Suprapubic skin (tissue), 4 donors: Measurements from ENCODE around the gene RRP7A. TPM values are rescaled to one million over a fixed set of nuclear protein-coding genes. Genes with fewer than 3 reads are reported as not detected.
"Not testable (repeated sequence)": the region's sequence is repeated elsewhere in the genome, so short reads cannot be mapped to it uniquely, and the experiment has no call there.

Experiments
- DNase-seq, 2 donors: peaks; one replicate each; pipeline ENCODE4 v3.0.0-alpha.2; 2019; ENCODE audit warnings: low spot score in 2 of 2
- H3K27ac ChIP-seq: fragments of 200-600 bp; sonication (generic); one replicate; pipeline ENCODE4 v1.5.1; 2019
- H3K27me3 ChIP-seq: fragments of 200-600 bp; sonication (generic); one replicate; pipeline ENCODE4 v1.5.1; 2019
- H3K36me3 ChIP-seq: fragments of 200-600 bp; sonication (generic); one replicate; pipeline ENCODE4 v1.5.1; 2019
- H3K4me1 ChIP-seq: fragments of 200-600 bp; sonication (generic); one replicate; pipeline ENCODE4 v1.5.1; 2019
- H3K4me3 ChIP-seq: fragments of 200-600 bp; sonication (generic); one replicate; pipeline ENCODE4 v1.5.1; 2019; ENCODE audit warnings: mild to moderate bottlenecking
- H3K9me3 ChIP-seq: fragments of 200-600 bp; sonication (generic); one replicate; pipeline ENCODE4 v1.5.1; 2019
- CTCF ChIP-seq, 2 donors: fragments of 200-600 bp in 1 of 2; fragments of 450-650 bp in 1 of 2; sonication (generic) in 1 of 2; IDR thresholded peaks; one replicate each; pipeline ENCODE4 v1.5.1; 2016 to 2019; ENCODE audit warnings: antibody characterized with exemption in 2 of 2, mild to moderate bottlenecking in 1 of 2, moderate library complexity in 1 of 2
- EP300 ChIP-seq: sonication (generic); formaldehyde crosslinking; IDR thresholded peaks from one replicate; pipeline ENCODE4 v1.6.1; 2017; ENCODE audit warnings: antibody characterized with exemption
- POLR2A ChIP-seq, 2 donors: fragments of 450-650 bp; IDR thresholded peaks; one replicate each; pipeline ENCODE4 v1.6.1; 2017; ENCODE audit warnings: antibody characterized with exemption in 2 of 2, mild to moderate bottlenecking in 2 of 2, moderate library complexity in 2 of 2
- POLR2AphosphoS5 ChIP-seq, 3 donors: sonication (generic); formaldehyde crosslinking; IDR thresholded peaks; one replicate each; pipeline ENCODE4 v1.6.1; 2017; ENCODE audit warnings: antibody characterized with exemption in 3 of 3
- WGBS: methylation state at CpG from one replicate; pipeline ENCODE4 v1.1.5; 2018; 5-methylcytosine and 5-hydroxymethylcytosine counted together
- total RNA-seq, 4 donors: library from RNA; depleted of rRNA; stranded (reverse); fragments of >200 nt; gene quantifications; one replicate each; pipeline ENCODE4 v1.1.0, GENCODE V29; 2016

Gene RRP7A
- total RNA-seq, 4 donors from 2014 or later, result 19.0 to 31.3 (median 23.5) TPM

DNA sequence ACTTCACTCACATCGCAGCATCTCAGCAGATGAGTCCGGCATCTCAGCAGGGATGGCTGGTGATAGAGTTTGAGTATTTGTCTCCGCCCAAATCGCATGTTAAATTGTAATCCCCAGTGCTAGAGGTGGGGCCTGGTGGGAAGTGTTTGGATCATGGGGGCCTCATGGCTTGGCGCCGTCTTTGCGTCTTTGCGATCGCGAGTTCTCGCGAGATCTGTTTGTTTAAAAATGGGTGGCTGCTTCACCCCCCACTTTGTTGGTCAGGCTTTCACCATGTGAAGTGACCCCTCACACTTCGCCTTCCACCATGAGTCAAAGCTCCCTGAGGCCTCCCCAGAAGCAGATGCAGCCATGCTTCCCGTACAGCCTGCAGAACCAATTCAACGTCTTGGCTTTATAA is 3.0 kb upstream of the RRP7A start:
- H3K9me3 ChIP-seq, result no peaks in the 10 kb centered on the region
- no peaks in the 10 kb centered on the region for H3K36me3 ChIP-seq
- WGBS, result 96% methylated on average over 15 of the region's 15 CpGs
- no peak overlapping the region for H3K4me3 ChIP-seq
- DNase-seq, result no peak
- no peak overlapping the region for H3K27ac ChIP-seq
- TF ChIP-seq POLR2AphosphoS5 (IDR thresholded peaks at IDR 0.05) (no peak), POLR2A (IDR thresholded peaks at IDR 0.05) (no peak), CTCF (IDR thresholded peaks at IDR 0.05) (no peak), EP300 (no peak)
- H3K4me1 ChIP-seq, result peaks cover 14% of the 10 kb centered on the region
- H3K27me3 ChIP-seq, result no peaks in the 10 kb centered on the region

GRCh38 chr22:42521228-42521546 is 1.6 kb upstream of the RRP7A start:
- H3K4me3 ChIP-seq, result no peak overlapping the region
- WGBS, result 95% methylated on average over 9 of the region's 9 CpGs
- peaks cover 17% of the 10 kb centered on the region for H3K4me1 ChIP-seq
- H3K27ac ChIP-seq, result no peak overlapping the region
- no peaks in the 10 kb centered on the region for H3K9me3 ChIP-seq
- TF ChIP-seq CTCF (IDR thresholded peaks at IDR 0.05) (no peak), POLR2A (IDR thresholded peaks at IDR 0.05) (no peak), POLR2AphosphoS5 (IDR thresholded peaks at IDR 0.05) (no peak), EP300 (no peak)
- H3K36me3 ChIP-seq, result peaks cover 8% of the 10 kb centered on the region
- no peaks in the 10 kb centered on the region for H3K27me3 ChIP-seq
- DNase-seq, result no peak

DNA sequence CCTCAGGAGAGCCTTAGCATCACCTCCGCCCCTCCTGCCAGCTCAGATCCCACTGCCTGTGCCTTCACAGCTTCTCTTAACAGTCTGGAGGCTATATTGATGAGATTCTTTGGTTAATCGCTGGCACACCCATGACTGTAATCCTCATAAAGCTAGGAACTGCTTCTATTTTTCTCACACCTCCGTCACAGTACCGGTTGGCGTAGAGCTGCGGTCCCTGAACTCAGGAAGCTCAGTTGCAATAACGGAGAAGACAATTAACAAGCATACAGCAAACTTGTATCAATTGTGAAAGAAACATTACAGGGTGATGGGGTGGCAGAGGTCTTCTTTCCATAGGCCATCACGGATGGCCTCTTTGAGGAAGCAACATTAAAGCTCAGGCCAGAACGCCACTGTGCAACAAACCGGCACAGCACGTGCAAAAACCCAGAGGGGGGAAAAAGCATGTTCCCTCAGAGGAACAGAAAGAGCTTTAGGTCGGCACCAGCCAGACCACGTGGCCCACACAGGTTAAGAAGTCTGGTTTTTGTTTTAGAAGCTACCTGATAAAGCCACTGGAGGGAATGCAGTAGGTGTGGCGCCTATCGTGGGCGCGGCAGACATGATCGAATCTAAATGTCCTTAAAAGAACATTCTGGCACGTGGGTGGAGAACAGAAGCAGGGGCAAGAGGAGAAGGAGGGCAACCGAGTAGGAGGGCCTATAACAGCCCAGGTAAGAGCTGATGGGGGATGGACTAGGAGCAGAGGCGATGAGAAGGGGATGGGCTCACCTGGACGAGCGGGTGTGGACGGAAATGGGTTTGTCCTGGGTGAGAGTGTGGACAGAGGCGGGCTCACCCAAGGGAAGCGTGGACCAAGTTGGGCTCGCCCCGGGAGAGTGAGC is 715 bp downstream of the RRP7A start:
- Histone ChIP-seq H3K36me3 (peaks cover 27% of the 10 kb centered on the region), H3K27ac (peak overlapping the region; percentile 84), H3K4me3 (peak overlapping the region; percentile 93), H3K4me1 (peaks cover 17% of the 10 kb centered on the region)
- not testable (repeated sequence) for H3K27me3 ChIP-seq, H3K9me3 ChIP-seq, DNase-seq
- 12% methylated on average over 15 of the region's 28 CpGs for WGBS

GRCh38 chr22:42517103-42517502 is 2.5 kb downstream of the RRP7A start:
- not testable (repeated sequence) for H3K9me3 ChIP-seq, H3K27ac ChIP-seq, H3K27me3 ChIP-seq, H3K4me3 ChIP-seq, DNase-seq
- Histone ChIP-seq H3K36me3 (peaks cover 37% of the 10 kb centered on the region), H3K4me1 (peaks cover 17% of the 10 kb centered on the region)
- 92% methylated on average over 7 of the region's 7 CpGs for WGBS

GRCh38 chr22:42515896-42516295 is 3.7 kb downstream of the RRP7A start:
- no peak overlapping the region for H3K4me3 ChIP-seq
- H3K27ac ChIP-seq, result no peak overlapping the region
- WGBS, result 82% methylated on average over 8 of the region's 14 CpGs
- peaks cover 17% of the 10 kb centered on the region for H3K4me1 ChIP-seq
- peaks cover 47% of the 10 kb centered on the region for H3K36me3 ChIP-seq
- no peak for TF ChIP-seq EP300
- no peak for TF ChIP-seq POLR2AphosphoS5 (IDR thresholded peaks at IDR 0.05)
- no peak for TF ChIP-seq CTCF (IDR thresholded peaks at IDR 0.05)
- TF ChIP-seq POLR2A (IDR thresholded peaks at IDR 0.05), result no peak
- H3K9me3 ChIP-seq, result no peaks in the 10 kb centered on the region
- no peaks in the 10 kb centered on the region for H3K27me3 ChIP-seq
- DNase-seq, result peak in 1 of 2 donors; percentile 78

DNA sequence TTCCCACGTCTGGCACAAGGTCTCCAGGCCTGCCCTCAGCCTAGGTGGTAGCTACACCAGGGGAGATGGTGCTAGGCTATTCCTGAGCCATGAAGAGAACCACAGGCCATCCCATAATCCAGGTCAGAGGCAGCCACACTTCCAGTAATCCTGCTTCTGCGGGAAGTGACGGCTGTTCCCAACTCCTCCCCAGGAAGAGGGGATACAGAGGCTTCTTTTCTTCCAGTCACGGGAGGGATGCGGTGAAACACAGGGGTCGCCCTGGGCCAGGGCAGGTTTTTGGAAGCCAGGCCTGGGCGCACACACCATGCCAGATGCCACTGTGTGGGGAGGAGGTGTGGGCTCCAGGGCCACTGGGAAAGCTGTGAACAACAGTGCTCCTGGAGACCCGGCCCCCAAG is 4.3 kb downstream of the RRP7A start:
- H3K36me3 ChIP-seq, result peaks cover 50% of the 10 kb centered on the region
- 85% methylated on average over 6 of the region's 8 CpGs for WGBS

GRCh38 chr22:42514331-42514730 is 5.3 kb downstream of the RRP7A start:
- not testable (repeated sequence) for H3K27me3 ChIP-seq, H3K27ac ChIP-seq, H3K9me3 ChIP-seq, H3K4me1 ChIP-seq, H3K4me3 ChIP-seq
- 95% methylated on average over 3 of the region's 17 CpGs for WGBS
- peak in 1 of 2 donors; percentile 75 for DNase-seq
- peaks cover 50% of the 10 kb centered on the region for H3K36me3 ChIP-seq

More for the DNA sequence above, 4.3 kb downstream of the RRP7A start:
- not testable (repeated sequence) for H3K9me3 ChIP-seq, H3K4me3 ChIP-seq, H3K27me3 ChIP-seq, DNase-seq, H3K27ac ChIP-seq
- peaks cover 15% of the 10 kb centered on the region for H3K4me1 ChIP-seq

GRCh38 chr22:42512273-42512990 is 7.2 kb downstream of the RRP7A start:
- not testable (repeated sequence) for H3K27ac ChIP-seq, H3K4me1 ChIP-seq, H3K27me3 ChIP-seq, H3K4me3 ChIP-seq, DNase-seq, H3K9me3 ChIP-seq
- 80% methylated on average over 14 of the region's 22 CpGs for WGBS
- H3K36me3 ChIP-seq, result peaks cover 50% of the 10 kb centered on the region
